Left forelimb (tissue), 1 donor: ENCODE data around the gene WDR31.
"Not testable (repeated sequence)": the region's sequence is repeated elsewhere in the genome, so short reads cannot be mapped to it uniquely, and the experiment has no call there.

Experiments used
- DNase-seq: peaks from one replicate; pipeline ENCODE4 v3.0.0-alpha.2; 2018; ENCODE audit warnings: low spot score

WDR31 gene

GRCh38 chr9:113298311-113298710 lies 41.8 kb downstream of the WDR31 start:
- DNase-seq: no peak

GRCh38 chr9:113296796-113297558 lies 43.1 kb downstream of the WDR31 start:
- DNase-seq: no peak

- not testable (repeated sequence) for DNase-seq
Observed at GRCh38 chr9:113296247-113296646, 43.8 kb downstream of the WDR31 start.

GRCh38 chr9:113293285-113293878 lies 46.7 kb downstream of the WDR31 start:
- DNase-seq: no peak

GRCh38 chr9:113290052-113290607 lies 49.9 kb downstream of the WDR31 start:
- no peak for DNase-seq

GRCh38 chr9:113289091-113289490 lies 51.0 kb downstream of the WDR31 start:
- no peak for DNase-seq

- no peak for DNase-seq
Observed at GRCh38 chr9:113281356-113281755, 58.7 kb downstream of the WDR31 start.

GRCh38 chr9:113278840-113279239 lies 61.2 kb downstream of the WDR31 start:
- DNase-seq: no peak

- peak; percentile 100 for DNase-seq
Observed at GRCh38 chr9:113275157-113276131, 64.6 kb downstream of the WDR31 start, which contains the start of the genes CDC26 and PRPF4. Gene CDC26, minus strand, starts transcription at chr9:113275572. Its CDS starts 3,065 bp downstream, at chr9:113272507. Gene PRPF4, plus strand, starts transcription at chr9:113275658. Its CDS starts 86 bp downstream, at chr9:113275744.

- no peak for DNase-seq
Observed at GRCh38 chr9:113274474-113275156, 65.5 kb downstream of the WDR31 start.

GRCh38 chr9:113269871-113270270 lies 70.2 kb downstream of the WDR31 start:
- DNase-seq: no peak

GRCh38 chr9:113269355-113269754 lies 70.7 kb downstream of the WDR31 start:
- no peak for DNase-seq

- DNase-seq: no peak
Observed at GRCh38 chr9:113267911-113268566, 72.0 kb downstream of the WDR31 start.

- DNase-seq: no peak
Observed at GRCh38 chr9:113266174-113266573, 73.9 kb downstream of the WDR31 start.
